SK-N-SH (cell line): Measurements from ENCODE around the gene SF3A1. TPM values are rescaled to one million over a fixed set of nuclear protein-coding genes. Genes with fewer than 3 reads are reported as not detected.

Experiments used
- JUND ChIP-seq: IDR thresholded peaks from 2 replicates; pipeline ENCODE4 v1.4.0; 2012
- MEF2A ChIP-seq: IDR thresholded peaks from 2 replicates; pipeline ENCODE4 v1.4.0; 2012; ENCODE audit warnings: low read depth, borderline replicate concordance
- NFIC ChIP-seq: IDR thresholded peaks from 2 replicates; pipeline ENCODE4 v1.4.0; 2012; ENCODE audit warnings: borderline replicate concordance
- NRF1 ChIP-seq: IDR thresholded peaks from 2 replicates; pipeline ENCODE4 v1.6.1; 2012; ENCODE audit warnings: low read depth, mild to moderate bottlenecking, low read length
- SIN3A ChIP-seq: IDR thresholded peaks from 2 replicates; pipeline ENCODE4 v1.6.1; 2012; ENCODE audit warnings: low read depth, mild to moderate bottlenecking, low read length, moderate library complexity, borderline replicate concordance
- SMC3 ChIP-seq: IDR thresholded peaks from 2 replicates; pipeline ENCODE4 v1.6.1; 2012; ENCODE audit warnings: low read depth, low read length, improper control_type of control experiment
- TCF12 ChIP-seq: IDR thresholded peaks from 2 replicates; pipeline ENCODE4 v1.4.0; 2012
- TEAD4 ChIP-seq: IDR thresholded peaks from 2 replicates; pipeline ENCODE4 v1.4.0; 2012; ENCODE audit warnings: mild to moderate bottlenecking, borderline replicate concordance; ENCODE audit not compliant: insufficient read depth
- USF1 ChIP-seq: IDR thresholded peaks from 2 replicates; pipeline ENCODE4 v1.4.0; 2012; ENCODE audit warnings: low read depth, borderline replicate concordance
- USF2 ChIP-seq: fragments of 150-350 bp; IDR thresholded peaks from 2 replicates; pipeline ENCODE4 v1.6.1; 2017; ENCODE audit warnings: antibody characterized with exemption, low read length, low read depth, borderline replicate concordance
- ZBTB33 ChIP-seq: IDR thresholded peaks from 2 replicates; pipeline ENCODE4 v1.4.0; 2012; ENCODE audit warnings: low read depth, borderline replicate concordance
- polyA plus RNA-seq, 3 experiments: library from polyadenylated mRNA; depleted of rRNA; stranded (reverse); fragments of >200 nt; gene quantifications; 2 replicates each; pipeline ENCODE4 v1.2.3, GENCODE V29; 2012
- TF ChIP-seq, protein P1 (sequence below): fragments of 200-600 bp; sonication (generic); IDR thresholded peaks from 2 replicates; pipeline ENCODE4 v1.6.1; 2017; ENCODE audit warnings: antibody characterized with exemption, mild to moderate bottlenecking, moderate library complexity
- TF ChIP-seq, protein P2 (sequence below): IDR thresholded peaks from 2 replicates; pipeline ENCODE4 v1.6.1; 2012; ENCODE audit warnings: mild to moderate bottlenecking, low read depth, low read length, moderate library complexity
- TF ChIP-seq, protein P3 (sequence below): fragments of 150-350 bp; IDR thresholded peaks from 2 replicates; pipeline ENCODE4 v1.6.1; 2016; ENCODE audit warnings: mild to moderate bottlenecking, low read depth, low read length

The SF3A1 gene
- polyA plus RNA-seq, 1 of the 3 experiments (the other 2 are of a cell fraction) = 75.2 TPM

DNA sequence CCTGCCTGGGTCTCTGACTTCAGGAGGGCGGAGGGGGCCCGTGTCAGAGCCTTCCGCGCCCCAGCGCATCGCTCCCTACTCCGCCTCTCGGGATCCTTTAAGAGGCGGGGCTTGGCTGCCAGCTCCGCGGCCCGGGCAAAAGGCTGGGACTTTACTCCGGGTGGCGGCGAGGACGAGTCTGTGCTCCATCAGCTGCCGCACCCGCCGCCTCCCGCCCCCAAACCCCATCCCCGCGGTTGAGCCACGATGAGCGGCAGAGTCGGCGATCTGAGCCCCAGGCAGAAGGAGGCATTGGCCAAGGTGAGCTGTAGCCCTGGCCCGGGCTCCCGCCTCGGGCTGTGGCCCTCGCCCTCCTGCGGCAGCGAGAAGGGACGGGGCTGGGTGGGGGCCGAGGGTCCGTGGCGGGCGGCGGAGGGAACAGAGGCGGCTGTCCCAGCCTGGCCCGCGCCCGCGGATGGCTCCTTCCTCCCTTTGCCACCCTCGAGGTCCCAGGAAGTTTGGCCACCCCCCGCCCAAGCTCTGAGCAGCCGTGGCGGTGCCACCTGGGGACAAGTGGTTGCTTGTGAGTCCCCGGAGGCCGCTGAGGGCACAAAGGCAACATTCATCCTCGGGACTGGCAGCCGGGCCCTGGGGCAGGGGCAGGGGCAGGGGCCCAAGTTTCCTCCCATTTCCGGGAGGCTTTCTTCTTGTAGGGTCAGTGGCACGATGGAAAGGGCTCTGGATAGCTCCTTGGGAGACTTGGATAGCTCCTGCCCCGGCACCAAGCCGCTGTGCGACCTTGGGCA, 40.4 kb upstream of the SF3A1 start, which contains the start of gene SEC14L2 (continued):
- TF ChIP-seq, protein P1, sequence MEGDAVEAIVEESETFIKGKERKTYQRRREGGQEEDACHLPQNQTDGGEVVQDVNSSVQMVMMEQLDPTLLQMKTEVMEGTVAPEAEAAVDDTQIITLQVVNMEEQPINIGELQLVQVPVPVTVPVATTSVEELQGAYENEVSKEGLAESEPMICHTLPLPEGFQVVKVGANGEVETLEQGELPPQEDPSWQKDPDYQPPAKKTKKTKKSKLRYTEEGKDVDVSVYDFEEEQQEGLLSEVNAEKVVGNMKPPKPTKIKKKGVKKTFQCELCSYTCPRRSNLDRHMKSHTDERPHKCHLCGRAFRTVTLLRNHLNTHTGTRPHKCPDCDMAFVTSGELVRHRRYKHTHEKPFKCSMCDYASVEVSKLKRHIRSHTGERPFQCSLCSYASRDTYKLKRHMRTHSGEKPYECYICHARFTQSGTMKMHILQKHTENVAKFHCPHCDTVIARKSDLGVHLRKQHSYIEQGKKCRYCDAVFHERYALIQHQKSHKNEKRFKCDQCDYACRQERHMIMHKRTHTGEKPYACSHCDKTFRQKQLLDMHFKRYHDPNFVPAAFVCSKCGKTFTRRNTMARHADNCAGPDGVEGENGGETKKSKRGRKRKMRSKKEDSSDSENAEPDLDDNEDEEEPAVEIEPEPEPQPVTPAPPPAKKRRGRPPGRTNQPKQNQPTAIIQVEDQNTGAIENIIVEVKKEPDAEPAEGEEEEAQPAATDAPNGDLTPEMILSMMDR = no peak
- TF ChIP-seq TCF12 (no peak), USF2 (no peak), MEF2A (no peak), SIN3A (no peak), SMC3 (no peak), NRF1 (no peak), TEAD4 (no peak), NFIC (peak; percentile 60; the same call in 1 of the 2 replicates), ZBTB33 (no peak), USF1 (no peak), JUND (no peak)
- TF ChIP-seq, protein P2, sequence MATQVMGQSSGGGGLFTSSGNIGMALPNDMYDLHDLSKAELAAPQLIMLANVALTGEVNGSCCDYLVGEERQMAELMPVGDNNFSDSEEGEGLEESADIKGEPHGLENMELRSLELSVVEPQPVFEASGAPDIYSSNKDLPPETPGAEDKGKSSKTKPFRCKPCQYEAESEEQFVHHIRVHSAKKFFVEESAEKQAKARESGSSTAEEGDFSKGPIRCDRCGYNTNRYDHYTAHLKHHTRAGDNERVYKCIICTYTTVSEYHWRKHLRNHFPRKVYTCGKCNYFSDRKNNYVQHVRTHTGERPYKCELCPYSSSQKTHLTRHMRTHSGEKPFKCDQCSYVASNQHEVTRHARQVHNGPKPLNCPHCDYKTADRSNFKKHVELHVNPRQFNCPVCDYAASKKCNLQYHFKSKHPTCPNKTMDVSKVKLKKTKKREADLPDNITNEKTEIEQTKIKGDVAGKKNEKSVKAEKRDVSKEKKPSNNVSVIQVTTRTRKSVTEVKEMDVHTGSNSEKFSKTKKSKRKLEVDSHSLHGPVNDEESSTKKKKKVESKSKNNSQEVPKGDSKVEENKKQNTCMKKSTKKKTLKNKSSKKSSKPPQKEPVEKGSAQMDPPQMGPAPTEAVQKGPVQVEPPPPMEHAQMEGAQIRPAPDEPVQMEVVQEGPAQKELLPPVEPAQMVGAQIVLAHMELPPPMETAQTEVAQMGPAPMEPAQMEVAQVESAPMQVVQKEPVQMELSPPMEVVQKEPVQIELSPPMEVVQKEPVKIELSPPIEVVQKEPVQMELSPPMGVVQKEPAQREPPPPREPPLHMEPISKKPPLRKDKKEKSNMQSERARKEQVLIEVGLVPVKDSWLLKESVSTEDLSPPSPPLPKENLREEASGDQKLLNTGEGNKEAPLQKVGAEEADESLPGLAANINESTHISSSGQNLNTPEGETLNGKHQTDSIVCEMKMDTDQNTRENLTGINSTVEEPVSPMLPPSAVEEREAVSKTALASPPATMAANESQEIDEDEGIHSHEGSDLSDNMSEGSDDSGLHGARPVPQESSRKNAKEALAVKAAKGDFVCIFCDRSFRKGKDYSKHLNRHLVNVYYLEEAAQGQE = peak; percentile 63; the same call in 1 of the 2 replicates
- TF ChIP-seq, protein P3, sequence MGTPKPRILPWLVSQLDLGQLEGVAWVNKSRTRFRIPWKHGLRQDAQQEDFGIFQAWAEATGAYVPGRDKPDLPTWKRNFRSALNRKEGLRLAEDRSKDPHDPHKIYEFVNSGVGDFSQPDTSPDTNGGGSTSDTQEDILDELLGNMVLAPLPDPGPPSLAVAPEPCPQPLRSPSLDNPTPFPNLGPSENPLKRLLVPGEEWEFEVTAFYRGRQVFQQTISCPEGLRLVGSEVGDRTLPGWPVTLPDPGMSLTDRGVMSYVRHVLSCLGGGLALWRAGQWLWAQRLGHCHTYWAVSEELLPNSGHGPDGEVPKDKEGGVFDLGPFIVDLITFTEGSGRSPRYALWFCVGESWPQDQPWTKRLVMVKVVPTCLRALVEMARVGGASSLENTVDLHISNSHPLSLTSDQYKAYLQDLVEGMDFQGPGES = no peak
